ENCODE measurements around the gene ZNF574. TPM values are rescaled to one million over a fixed set of nuclear protein-coding genes. Genes with fewer than 3 reads are reported as not detected.
A peak's percentile ranks its signal among the peaks of the same experiment; 100 is the strongest.

Gene ZNF574
- total RNA-seq, 4 donors from 2014 or later, result 15.0 to 28.4 (median 21.7) TPM

- H3K27me3 ChIP-seq, result peaks cover 0 to 21% (median 0%) of the 10 kb centered on the region in 4 donors
- intact Hi-C loops (cut with DNase I), result no loop called here
- WGBS, result 30% methylated on average over 8 of the region's 8 CpGs
- no peaks in the 10 kb centered on the region for H3K9me3 ChIP-seq
- peak overlapping the region; percentile 59 to 67 (median 60) for H3K4me3 ChIP-seq
- TF ChIP-seq POLR2A (IDR thresholded peaks at IDR 0.05; ENCODE audit: low read depth), result no peak
- TF ChIP-seq CTCF (IDR thresholded peaks at IDR 0.05), result no peak
- no peak for TF ChIP-seq POLR2AphosphoS5 (IDR thresholded peaks at IDR 0.05)
- no peak for TF ChIP-seq EP300 (IDR thresholded peaks at IDR 0.05)
- peaks cover 0 to 27% (median 11%) of the 10 kb centered on the region in 4 donors for H3K36me3 ChIP-seq
- DNase-seq (ENCODE audit: extremely low spot score), result no peak
- peak overlapping the region; percentile 64 to 77 (median 74) for H3K27ac ChIP-seq (replicated peaks in 1 of 4)
- peaks cover 2 to 43% (median 31%) of the 10 kb centered on the region in 4 donors for H3K4me1 ChIP-seq
Measured at GRCh38 chr19:42068361-42068755, 7.6 kb upstream of the ZNF574 start.

GRCh38 chr19:42068756-42069571 lies 7.0 kb upstream of the ZNF574 start:
- no peaks in the 10 kb centered on the region for H3K9me3 ChIP-seq
- 16% methylated on average over 19 of the region's 29 CpGs for WGBS
- intact Hi-C loops (cut with DNase I), result no loop called here
- H3K36me3 ChIP-seq, result peaks cover 0 to 21% (median 8%) of the 10 kb centered on the region in 4 donors
- H3K27me3 ChIP-seq, result peaks cover 0 to 21% (median 0%) of the 10 kb centered on the region in 4 donors
- DNase-seq (ENCODE audit: extremely low spot score), result no peak
- no peak for TF ChIP-seq CTCF (IDR thresholded peaks at IDR 0.05)
- peak overlapping the region; percentile 59 to 67 (median 60) for H3K4me3 ChIP-seq
- peaks cover 2 to 43% (median 31%) of the 10 kb centered on the region in 4 donors for H3K4me1 ChIP-seq
- H3K27ac ChIP-seq (replicated peaks in 1 of 4), result peak overlapping the region; percentile 64 to 77 (median 74)

- peaks cover 3 to 45% (median 33%) of the 10 kb centered on the region in 4 donors for H3K4me1 ChIP-seq
- H3K9me3 ChIP-seq, result no peaks in the 10 kb centered on the region
- peaks cover 0 to 21% (median 0%) of the 10 kb centered on the region in 4 donors for H3K27me3 ChIP-seq
- H3K27ac ChIP-seq (replicated peaks in 1 of 4), result peak within 1 kb of the TSS; percentile 64 to 77 (median 74)
- DNase-seq (ENCODE audit: extremely low spot score), result no peak
- intact Hi-C loops (cut with DNase I), result no loop called here
- TF ChIP-seq EP300 (IDR thresholded peaks at IDR 0.05) (no peak), POLR2AphosphoS5 (IDR thresholded peaks at IDR 0.05) (peak in 1 of 2 donors; percentile 77), CTCF (IDR thresholded peaks at IDR 0.05) (no peak), POLR2A (IDR thresholded peaks at IDR 0.05; ENCODE audit: low read depth) (no peak)
- H3K36me3 ChIP-seq, result peaks cover 0 to 12% (median 5%) of the 10 kb centered on the region in 4 donors
- WGBS, result 7% methylated on average over 26 of the region's 29 CpGs
- H3K4me3 ChIP-seq, result peak within 1 kb of the TSS; percentile 59 to 67 (median 60)
Measured at GRCh38 chr19:42069619-42070351, 6.2 kb upstream of the ZNF574 start, which contains the start of gene GRIK5. TSS of gene GRIK5 (minus strand) at chr19:42070206. CDS start at chr19:42065770, 4,436 bp downstream.

GRCh38 chr19:42071247-42071646 lies 4.7 kb upstream of the ZNF574 start:
- H3K4me1 ChIP-seq, result peaks cover 7 to 51% (median 38%) of the 10 kb centered on the region in 4 donors
- DNase-seq (ENCODE audit: extremely low spot score), result no peak
- peaks cover 0 to 21% (median 0%) of the 10 kb centered on the region in 4 donors for H3K27me3 ChIP-seq
- no peaks in the 10 kb centered on the region for H3K9me3 ChIP-seq
- no peak for TF ChIP-seq POLR2A (IDR thresholded peaks at IDR 0.05; ENCODE audit: low read depth)
- TF ChIP-seq EP300 (IDR thresholded peaks at IDR 0.05), result no peak
- no peak for TF ChIP-seq CTCF (IDR thresholded peaks at IDR 0.05)
- no peak for TF ChIP-seq POLR2AphosphoS5 (IDR thresholded peaks at IDR 0.05)
- intact Hi-C loops (cut with DNase I), result no loop called here
- H3K4me3 ChIP-seq, result no peak overlapping the region
- H3K36me3 ChIP-seq, result no peaks in the 10 kb centered on the region
- 97% methylated on average over 7 of the region's 12 CpGs for WGBS
- no peak overlapping the region for H3K27ac ChIP-seq (replicated peaks in 1 of 4)
